ENCODE results near the gene TLL2.

The TLL2 gene

DNA sequence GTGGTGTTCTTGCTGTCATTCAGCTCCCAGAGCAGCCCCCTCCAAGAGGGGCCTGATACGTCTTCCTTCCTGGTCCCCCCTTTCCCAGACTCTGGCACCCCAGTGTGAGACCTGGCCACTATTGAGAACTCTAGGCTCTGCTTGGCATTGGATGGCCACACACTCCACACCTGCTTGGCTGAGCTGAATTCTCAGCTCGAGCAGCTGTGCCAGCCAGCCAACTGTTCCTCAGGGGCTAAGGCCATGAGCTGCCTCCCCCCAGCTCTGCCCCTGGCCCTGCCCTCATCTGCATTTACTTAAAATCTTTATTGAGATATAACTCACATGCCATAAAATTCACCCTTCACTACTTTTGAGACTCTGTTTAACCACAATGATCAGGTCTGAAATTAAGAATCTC, 6.7 kb downstream of the TLL2 start:
- DNase-seq (ENCODE audit: low spot score), result no peak

DNA sequence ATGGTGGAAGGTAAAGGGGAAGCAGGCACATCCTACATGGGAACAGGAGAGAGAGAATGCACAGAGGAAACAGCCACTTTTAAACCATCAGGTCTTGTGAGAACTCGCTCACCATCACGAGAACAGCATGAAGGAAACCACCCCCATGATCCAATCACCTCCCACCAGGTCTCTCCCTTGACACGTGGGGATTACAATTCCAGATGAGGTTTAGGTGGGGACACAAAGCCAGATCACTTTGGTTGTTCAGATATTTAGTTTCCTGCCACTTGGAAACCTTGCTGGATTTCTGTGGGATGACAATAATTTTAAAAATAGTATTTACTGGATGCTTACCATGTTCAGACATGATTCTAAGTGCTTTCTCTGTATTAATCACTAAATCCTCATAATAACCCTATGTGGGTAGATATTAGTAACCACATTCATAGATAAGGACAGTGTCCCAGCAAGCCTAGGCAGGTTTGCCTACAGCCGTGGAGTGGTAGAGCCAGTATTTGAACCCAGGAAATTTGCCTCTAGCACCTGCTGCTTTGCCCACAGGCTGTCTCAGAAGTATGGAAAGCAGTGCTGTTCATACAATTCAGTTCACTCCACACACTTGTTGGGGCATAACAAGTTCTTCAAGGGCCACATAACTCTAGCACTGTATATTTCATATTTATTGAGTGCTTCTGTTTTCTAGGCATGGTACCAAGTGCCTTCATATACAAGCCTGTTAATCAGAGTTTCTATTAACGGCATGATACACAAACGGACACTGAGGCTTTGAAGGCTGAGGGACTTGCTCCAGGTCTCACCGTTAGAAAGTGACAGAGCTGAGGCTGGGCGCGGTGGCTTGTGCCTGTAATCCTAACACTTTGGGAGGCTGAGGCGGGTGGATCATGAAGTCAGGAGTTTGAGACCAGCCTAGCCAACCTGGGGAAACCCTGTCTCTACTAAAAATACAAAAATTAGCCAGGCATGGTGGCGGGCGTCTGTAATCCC, 8.3 kb downstream of the TLL2 start:
- no peak for DNase-seq (ENCODE audit: low spot score)

DNA sequence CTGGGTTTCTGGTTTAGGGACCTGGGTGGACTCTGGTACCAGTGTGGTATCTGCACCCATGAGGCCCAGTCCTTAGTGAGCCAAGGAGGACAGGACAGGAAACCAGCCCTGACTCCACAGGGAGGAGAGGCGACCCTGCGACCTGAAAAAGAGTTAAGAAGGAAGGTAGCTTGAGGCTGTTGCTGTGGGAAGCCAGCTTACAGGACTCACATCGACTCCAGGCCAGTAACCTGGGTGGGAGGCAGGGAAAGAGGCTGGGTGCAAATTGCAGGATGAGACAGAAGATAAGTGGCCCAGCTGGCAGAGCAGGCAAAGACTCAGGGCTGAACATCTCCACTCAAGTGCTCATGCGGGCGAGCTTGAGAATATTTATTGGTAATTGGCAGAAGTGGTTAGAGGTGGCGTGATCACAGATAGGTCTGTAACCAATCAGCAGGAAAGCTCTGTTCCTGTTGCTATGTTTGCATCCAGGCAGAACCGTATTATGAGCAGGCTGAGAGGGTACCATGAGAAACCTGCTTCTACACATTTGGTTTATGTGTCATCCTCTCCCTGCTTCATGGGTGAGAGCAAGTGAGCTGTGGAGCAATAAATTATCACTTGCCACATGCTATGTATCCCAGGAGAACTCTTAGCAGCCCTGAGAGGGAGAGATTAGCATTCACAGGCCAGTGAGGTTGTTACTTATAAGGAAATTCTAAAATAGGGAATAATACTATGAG, 11.0 kb downstream of the TLL2 start:
- DNase-seq (ENCODE audit: low spot score), result no peak

DNA sequence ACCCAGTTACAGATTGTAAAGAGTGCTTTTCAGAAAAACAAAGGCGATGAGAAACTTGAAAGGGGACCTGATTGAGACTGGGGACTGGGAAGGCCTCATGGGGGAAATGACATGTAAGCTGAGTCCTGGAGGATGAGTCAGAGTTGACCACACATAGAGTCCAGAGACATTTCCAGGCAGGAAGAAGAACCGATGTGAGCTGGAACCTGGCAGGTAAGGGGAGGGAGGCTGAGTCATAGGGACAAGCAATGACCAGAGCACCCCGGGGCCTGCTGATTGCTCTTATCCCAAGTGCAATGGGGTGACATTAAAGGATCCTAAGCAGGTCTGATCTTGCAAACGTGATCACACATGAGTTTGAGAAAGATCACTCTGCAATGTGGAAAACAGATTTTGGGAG, 11.7 kb downstream of the TLL2 start:
- no peak for DNase-seq (ENCODE audit: low spot score)

DNA sequence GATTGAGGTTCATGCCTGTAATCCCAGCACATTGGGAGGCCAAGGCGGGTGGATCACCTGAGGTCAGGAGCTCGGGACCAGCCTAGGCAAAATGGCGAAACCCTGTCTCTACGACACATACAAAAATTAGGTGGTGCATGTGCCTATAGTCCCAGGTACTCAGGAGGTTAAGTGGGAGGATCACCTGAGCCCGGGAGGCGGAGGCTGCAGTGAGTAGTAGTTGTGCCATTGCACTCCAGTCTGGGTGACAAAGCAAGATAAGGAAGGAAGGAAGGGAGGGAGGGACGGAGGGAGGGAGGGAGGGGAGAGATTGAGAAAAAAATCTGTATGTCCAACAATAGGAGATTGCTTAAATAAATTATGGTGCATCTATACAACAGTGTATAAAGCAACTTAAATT, 13.2 kb downstream of the TLL2 start:
- no peak for DNase-seq (ENCODE audit: low spot score)

DNA sequence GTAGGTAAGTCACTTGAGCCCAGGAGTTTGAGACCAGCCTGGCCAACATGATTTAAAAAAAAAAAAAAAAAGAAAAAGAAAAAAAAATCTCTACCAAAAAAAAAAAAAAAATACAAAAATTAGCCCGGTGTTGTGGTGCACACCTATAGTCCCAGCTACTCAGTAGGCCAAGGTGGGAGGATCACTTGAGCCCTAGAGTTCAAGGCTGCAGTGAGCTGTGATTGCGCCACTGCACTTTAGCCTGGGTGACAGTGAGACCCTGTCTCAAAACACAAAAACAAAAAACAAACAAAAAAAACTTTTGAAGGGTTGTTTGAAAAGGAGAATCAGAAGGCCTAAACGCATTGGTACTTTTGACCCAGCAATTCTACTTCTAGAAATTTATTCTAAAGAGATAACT, 13.7 kb downstream of the TLL2 start:
- no peak for DNase-seq (ENCODE audit: low spot score)

DNA sequence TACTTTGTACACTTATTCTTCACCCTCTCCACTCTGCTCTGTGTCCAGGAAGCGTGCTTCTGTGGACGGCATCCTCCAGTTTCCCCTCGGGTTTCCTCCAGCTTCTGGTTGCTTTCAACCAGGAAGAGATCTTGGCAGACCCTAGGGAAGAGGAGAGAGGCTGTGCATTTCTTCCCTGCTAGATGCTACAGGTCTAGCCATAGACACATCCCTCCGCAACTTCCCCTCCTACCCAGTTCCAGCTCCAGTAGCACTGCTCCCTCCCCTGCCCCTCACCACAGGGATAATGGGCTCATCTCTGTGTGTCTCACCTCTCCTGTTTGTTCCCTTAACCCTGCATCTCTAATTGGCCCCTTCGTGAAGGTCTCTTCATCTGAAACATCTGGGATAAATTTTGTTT, 16.3 kb downstream of the TLL2 start:
- no peak for DNase-seq (ENCODE audit: low spot score)

DNA sequence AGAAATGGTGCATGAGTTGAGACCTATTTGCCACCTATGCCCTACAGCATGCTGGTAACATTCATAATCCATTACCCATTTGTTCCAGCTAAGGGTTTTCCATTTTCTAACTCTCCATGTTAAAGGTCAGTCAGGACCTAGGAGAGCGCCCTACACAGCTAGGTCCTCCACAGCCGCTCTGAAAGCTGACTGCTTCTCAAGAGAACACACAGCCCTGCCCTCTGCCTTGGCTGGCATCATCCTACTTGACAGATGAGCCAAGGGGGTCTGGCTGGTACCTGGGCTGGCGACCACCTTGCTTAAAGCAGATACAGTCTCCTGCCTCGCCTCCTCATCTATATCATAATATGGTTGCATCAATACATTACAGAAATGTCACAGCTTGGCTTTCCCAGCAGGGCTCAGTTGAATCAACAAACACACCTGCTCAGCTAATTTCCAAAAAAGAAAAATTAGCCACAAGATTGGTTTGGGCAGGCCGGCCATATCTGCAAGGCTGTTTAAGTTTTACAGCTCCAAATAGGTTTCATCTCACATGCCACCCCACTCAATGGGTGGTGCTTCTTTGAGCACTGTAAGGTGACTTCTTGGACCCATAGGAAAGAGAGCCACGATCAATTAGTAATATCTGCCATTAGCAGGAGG, 17.3 kb downstream of the TLL2 start:
- peak; percentile 44 for DNase-seq (ENCODE audit: low spot score)

DNA sequence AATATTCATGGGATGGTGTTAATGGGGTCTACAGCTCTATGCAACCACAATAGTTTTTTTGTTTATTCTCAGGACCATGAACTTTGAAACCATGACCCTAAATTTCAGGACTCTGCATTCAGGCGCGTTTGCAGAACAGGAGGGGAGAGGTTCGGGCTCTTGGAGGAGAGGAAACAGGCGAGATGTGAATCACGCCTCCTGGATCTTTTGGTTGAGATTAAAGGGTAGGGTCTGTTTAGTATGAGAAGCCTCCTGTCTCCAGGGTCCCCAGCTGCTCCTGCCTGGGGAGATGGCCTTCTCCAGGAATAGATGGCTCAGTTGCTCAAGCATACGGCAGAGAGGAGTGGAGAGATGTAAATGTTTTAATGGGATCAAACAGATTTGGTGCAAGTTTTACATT, 18.2 kb downstream of the TLL2 start:
- DNase-seq (ENCODE audit: low spot score), result no peak

DNA sequence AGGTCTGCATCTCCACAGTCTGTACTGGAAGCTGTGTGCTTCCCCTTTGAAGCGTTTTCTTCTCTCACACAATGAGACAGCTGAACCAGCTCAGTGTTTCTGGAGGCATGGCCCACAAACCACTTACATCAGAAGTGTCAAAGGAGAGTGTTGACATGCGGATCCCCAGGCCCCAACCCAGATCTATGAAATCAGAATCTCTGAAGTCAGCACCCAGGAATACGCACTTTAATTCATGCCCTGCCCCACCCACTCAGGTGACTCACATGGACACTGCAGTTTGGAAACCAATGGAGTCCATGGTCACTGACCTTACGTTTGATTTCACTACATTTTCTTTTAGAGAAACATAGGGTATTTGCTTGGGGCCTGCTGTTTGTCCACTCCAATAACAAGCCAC, 19.0 kb downstream of the TLL2 start:
- no peak for DNase-seq (ENCODE audit: low spot score)

DNA sequence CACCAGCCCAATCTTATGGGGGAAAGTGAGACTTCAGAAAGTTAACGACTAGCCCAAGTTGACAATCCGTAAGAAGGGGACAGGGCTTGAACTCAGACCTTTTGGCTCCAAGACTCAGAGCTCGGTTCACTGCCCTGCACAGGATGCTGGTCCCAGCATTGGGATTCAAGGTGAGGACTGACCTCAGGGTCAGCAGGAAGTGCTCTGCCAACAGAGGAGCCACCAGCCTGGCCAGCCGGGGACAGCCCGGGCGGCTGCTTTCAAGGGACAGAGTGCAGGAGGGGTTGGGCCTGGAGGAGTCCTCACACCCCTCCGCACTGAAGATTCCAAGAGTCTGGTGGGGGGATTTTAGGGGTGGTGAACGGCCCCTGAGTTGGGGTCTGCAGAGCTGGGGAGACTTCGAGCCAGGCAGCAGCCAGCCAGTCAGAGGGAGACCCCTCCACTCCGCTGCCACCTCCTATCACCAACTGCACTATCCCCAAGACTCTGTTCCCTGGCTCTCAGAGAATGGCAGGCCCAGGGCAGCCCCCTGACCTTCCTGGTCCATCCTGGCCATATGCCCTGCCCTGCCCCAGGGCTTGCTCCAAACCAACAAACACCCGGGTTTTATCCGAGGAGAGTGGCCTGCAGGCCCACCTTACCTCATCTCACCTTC, 19.7 kb downstream of the TLL2 start:
- DNase-seq (ENCODE audit: low spot score), result no peak

DNA sequence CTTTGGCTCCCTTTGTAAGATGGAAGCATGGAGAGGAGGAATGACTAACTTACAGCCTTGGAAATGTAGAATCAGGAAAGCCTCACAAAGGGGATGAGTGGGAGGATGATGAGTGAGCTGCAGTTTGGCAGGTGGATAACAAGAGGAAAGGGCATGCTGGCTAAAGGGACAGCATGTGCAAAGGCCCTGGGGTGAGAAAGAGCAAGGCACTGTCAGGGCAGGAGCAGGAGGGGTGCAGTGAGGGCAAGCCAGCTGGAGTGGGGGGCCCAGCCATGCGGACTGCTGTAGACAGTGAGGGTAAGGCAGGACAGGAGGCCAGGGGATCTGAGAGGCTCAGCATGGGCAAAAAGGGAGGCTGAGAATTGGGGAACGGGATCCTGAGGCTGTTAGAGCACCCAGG, 20.5 kb downstream of the TLL2 start:
- DNase-seq (ENCODE audit: low spot score), result no peak

DNA sequence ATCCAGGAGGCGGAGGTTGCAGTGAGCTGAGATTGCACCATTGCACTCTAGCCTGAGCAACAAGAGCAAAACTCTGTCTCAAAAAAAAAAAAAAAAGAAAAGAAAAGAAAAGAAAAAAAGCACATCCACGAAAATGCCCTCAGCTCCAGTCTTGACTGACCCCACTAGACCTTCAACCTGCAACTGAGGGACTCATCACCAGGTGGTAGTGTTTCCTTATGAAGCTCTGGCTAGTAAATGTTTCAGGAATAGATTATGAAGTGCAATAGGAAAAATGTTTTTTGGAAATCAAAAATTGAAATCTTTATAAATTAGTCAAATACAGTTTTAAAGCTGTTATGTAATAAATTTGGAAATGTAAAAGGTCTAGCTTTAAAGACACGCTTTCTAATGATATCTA, 22.4 kb downstream of the TLL2 start:
- no peak for DNase-seq (ENCODE audit: low spot score)

DNA sequence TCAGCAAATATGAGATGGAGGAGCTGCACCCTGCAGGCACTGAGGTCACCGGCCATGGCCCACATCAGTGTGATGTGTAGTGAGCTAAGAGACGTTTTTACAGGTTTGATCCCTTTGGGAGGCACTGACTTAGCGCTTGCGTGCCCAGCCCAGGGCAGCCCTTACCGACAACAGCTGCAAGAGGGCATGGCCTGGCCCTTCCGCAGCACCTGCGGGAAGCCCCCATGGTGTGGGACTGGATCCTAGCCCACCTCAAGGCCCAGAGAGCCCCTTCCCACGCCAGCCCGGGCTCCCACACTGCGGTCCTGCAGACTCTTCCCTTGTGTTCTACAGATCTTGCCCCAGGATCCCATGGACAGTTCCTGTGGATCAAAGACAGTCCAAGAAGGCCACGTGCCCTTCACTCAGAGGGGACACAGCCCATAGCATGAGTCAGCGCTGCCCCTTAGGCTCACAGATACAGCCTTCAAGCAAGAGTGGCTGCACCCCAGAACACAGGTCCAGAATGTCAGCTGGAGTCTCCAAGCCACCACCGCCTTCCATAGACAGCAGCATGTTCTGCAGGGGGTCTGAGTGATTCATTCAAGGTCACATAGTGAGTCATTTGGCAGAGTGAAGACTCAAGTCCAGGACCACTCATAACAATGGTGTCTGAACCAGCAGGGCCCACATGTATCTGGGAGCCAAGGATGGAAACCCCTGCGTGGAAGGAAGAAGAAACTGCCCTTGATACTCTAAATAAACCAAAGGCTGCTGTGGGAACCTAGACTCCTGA, 25.4 kb downstream of the TLL2 start:
- DNase-seq (ENCODE audit: low spot score), result no peak

DNA sequence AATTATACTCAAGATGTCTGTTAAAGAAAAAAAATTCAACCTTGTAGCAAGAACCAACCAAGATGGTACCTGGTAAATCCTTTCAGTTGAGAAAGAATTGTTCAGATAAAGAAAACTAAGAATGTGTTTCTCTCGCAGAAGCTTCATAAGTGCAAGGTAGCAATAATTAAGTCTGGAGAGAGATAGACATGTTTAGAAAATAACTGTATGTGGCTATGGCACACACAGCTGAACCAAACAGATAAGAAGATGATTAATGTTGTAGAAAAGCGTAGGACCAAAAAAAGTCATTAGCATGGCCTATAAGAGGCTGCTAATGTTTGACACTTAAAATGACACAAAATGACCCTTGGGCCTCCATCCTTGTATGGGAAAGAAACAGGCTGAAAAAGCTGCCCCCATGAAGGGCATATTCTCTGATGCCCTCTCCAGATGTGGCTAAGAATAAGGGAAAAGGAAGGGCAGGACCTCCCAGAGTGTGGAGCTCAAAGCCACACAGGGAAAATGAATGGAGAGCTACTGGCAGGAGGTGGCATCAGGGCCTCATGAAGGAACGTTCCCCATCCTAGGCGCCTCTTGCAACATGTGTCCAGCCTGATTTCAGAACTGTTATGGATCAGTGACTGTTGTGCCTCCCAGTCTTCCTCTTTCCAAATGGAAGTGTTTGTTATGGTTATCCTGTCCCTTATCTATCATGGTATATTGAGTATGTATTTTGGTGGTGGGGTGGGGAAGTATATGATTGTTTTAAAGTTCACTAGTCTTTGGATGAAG, 30.7 kb downstream of the TLL2 start:
- no peak for DNase-seq (ENCODE audit: low spot score)

DNA sequence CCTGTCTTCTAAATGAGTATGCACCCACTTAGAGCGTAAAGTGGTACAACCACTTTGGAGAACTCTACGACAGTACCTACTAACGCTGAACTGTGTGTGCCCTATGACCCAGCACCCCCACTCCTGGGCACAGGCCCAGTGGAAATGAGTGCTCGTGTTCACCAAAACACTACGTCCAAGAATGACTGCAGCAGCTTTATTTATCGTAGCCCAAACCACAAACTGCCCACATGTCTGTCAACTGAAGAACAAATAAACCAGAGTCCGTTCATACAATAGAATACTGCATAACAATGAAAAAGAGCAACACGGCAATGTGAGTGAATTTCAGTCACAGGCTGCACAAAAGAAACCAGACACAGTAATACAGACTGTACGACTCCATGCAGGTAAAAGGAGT, 35.4 kb downstream of the TLL2 start:
- no peak for DNase-seq (ENCODE audit: low spot score)

DNA sequence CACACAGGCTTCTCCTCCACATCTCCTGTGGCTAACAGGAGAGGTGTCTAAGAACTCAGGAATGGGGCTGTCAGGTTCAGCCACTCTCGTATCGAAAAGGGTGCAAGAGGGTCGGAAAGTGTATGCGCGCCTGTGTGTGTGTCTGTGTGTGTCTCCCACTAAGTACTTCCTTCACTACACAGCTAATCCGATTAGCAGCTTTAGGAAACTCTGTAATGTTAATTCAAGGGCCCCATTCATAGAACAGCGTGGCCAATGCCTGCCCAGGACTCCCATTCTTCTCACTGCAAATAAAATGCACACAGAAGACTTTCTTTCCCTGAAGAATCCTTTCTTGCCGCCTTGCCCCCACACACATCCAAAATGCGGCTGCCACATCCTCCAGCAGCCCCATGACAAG, 39.9 kb downstream of the TLL2 start:
- DNase-seq (ENCODE audit: low spot score), result no peak

DNA sequence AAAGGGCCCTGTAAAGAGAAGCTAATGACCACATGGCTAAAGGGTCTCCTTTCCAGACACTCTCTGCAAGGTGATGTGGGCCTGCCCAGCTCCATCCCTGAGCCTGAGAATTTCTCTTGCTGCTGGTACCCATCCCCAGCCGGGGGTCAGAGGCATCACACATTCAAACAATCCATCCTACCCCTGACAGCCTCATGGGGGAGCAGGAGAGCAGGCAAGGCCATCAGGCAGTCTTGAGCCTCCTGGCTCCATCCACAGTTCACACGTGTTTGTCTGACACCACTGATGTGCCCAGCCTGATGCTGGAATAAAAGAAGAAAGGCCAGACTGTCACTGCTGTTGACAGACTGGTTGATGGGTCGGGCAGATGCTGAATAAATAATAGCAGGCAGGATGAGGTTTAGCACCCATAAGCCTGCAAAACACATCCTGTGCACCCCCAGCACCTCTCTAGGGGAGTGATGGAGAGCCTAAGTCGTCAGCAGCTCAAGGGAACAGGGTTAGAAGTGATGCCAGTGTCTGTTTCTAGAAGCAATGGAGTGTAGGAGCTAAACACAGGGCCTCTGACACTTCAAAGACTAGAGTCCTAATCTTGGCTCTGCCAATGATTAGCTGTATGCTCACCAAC, 43.5 kb downstream of the TLL2 start:
- DNase-seq (ENCODE audit: low spot score), result peak; percentile 60

DNA sequence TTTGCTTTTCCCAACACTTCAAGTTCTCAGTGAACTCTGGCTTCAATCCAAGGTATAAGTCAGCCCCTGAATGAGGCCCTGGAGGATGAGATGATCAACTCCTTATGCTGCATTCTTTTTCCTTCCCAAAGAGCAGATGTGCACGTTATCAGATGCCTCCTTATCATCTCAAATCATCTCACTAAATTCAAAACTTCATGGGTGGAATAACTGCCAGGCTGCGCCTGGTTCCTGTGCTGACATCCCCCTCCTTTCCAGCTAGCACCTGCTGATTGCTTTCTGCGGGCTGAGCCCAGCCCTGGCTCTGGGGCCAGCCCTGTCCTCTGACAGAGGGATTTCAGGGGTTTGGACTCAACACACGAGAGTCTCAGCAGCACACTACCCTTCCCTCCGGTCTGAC, 44.9 kb downstream of the TLL2 start:
- DNase-seq (ENCODE audit: low spot score), result no peak

DNA sequence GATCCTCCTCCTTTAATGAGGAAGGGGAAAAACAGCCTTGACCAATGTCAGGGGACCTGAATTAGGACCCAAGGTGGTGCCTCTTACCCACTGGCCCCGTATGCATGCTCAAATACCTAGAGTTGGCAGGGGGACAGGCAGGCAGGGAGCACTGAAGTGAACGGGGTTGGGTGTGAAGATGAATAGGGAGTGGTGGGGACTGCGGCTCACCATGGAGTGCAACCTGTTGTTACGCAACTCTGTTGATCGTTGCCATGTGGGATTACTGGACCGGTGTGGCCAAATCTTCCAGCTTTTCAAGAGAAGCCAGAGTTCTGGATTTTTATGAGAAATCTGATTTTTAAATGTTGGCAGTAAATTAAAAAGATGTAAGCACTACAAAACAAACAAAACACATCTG, 48.1 kb downstream of the TLL2 start:
- no peak for DNase-seq (ENCODE audit: low spot score)

All from AG08396 (cell line).